IPS-11a (cell line): ENCODE results near the gene LCE1B.

ENCODE experiments used
- H3K4me3 ChIP-seq: one replicate; pipeline ENCODE4 v1.5.1; 2013; ENCODE audit warnings: low read depth, low read length, control low read depth

LCE1B gene

DNA sequence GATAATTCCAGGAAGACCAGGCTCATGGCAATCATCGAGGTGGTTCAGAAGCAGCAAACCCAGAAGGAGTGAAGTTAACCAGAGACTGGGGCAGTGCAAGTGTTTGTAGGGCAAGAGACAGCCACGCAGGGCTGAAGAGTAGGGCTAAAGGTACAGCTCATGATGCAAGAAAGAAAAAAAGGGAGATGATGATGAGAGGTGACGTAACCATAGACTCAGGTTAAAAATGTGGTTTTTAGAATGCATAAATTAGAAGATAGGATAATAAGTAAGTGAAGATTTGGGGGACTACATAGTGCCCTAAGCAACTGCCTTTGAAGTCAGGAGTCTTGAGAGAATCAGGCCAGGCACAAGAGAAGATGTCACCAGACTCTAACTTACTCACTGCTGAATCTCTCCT is 48.4 kb downstream of the LCE1B start:
- H3K4me3 ChIP-seq: no peak overlapping the region

DNA sequence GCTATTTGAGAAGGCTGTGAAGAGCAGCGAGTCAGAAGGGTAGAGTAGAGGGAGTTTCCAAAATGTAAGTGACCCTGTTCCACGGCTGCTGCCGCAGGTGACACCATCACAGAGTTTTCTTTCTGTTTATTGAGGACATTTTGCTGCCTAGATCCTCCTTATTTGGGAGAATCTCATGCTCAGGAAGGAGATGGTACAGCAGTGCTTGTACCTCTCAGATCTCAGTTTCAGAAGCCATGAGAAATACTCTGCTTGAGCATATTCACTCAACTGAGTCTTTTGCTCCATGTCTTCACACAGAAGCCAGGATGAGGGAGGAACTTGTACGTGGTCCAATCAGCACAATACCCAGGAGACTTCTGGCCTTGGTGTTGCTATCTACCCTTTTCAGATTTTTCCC is 49.6 kb downstream of the LCE1B start:
- H3K4me3 ChIP-seq: no peak overlapping the region
